Endothelial cell (in vitro differentiated cells): ENCODE measurements around the gene CRB2. TPM values are rescaled to one million over a fixed set of nuclear protein-coding genes. Genes with fewer than 3 reads are reported as not detected.

ENCODE experiments used
- DNase-seq: peaks from one replicate; pipeline ENCODE4 v3.0.0; 2021; ENCODE audit warnings: low spot score
- H3K27ac Mint-ChIP-seq: one replicate; pipeline ENCODE4 v1.8.0; 2021; ENCODE audit warnings: mixed read lengths, inconsistent platforms; ENCODE audit not compliant: unreplicated experiment
- H3K27me3 Mint-ChIP-seq: one replicate; pipeline ENCODE4 v1.8.0; 2021; ENCODE audit warnings: mild to moderate bottlenecking, moderate library complexity, mixed read lengths, inconsistent platforms; ENCODE audit not compliant: unreplicated experiment
- H3K36me3 Mint-ChIP-seq: one replicate; pipeline ENCODE4 v1.8.0; 2021; ENCODE audit warnings: mild to moderate bottlenecking, low read depth, mixed read lengths, inconsistent platforms; ENCODE audit not compliant: unreplicated experiment
- H3K4me1 Mint-ChIP-seq: one replicate; pipeline ENCODE4 v1.8.0; 2021; ENCODE audit warnings: mild to moderate bottlenecking, mixed read lengths, inconsistent platforms; ENCODE audit not compliant: unreplicated experiment
- H3K4me3 Mint-ChIP-seq: one replicate; pipeline ENCODE4 v1.8.0; 2021; ENCODE audit warnings: mild to moderate bottlenecking, mixed read lengths, inconsistent platforms; ENCODE audit not compliant: unreplicated experiment
- H3K9me3 Mint-ChIP-seq: one replicate; pipeline ENCODE4 v1.8.0; 2021; ENCODE audit warnings: mixed read lengths, inconsistent platforms; ENCODE audit not compliant: unreplicated experiment
- CTCF ChIP-seq: fragments of 200-600 bp; sonication (generic); IDR thresholded peaks from one replicate; pipeline ENCODE4 v1.5.0; 2021; ENCODE audit warnings: antibody characterized with exemption; ENCODE audit not compliant: unreplicated experiment
- total RNA-seq: library from RNA; stranded (reverse); fragmentation: NEBNext Ultra II Directional; extraction: Animal tissue kit (Norgen Biotek cat#: 25700); gene quantifications from one replicate; pipeline ENCODE4 v1.2.1, GENCODE V29; 2021; ENCODE audit not compliant: unreplicated experiment

CRB2 gene
- total RNA-seq, 1 donor from 2014 or later = 0.18 TPM

DNA sequence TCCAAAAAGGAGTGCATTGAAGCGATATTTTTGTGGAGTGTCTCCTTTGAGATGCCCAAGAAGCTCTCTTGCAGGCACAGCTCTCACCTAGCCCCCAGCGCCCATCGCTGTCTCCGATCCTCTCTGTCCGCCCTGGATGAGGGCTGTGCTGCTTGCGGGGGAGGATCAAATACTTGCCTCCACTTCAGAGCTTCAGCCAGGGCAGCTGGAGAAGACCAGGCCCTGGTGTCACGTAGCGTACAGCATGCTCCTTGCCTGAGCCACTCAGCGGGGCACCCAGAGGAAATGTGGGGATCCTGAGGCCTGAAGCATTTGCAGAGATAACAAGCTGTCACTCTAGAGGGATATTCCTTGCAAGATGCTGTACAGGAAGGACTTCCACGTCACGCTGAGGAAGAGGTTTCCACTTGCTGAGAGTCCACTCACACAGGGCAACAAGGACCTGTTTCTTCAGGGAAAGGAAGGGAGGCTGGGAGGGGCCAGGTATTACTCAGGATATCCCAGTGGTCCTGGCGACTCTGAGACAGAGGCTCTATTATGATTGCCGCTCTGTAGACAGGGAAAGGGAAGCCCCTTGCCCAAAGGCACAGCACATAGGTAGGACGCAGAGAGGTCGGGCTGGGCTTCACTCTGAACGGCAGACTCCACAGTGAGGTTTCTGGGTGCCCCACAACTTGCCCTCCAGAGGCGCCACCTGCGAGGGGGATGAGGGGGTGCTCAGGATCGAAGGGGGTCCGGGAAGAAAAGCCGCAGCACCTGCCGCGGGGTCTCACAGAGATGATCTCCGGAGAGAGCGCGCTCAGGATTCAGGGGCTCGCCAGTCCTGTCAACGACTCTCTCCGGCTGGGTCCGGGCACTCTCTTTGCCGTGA, 64.0 kb downstream of the CRB2 start:
- Mint-ChIP-seq H3K27ac (no peak overlapping the region), H3K9me3 (no peaks in the 10 kb centered on the region), H3K27me3 (peaks cover 11% of the 10 kb centered on the region), H3K4me1 (peaks cover 5% of the 10 kb centered on the region), H3K36me3 (peaks cover 10% of the 10 kb centered on the region), H3K4me3 (no peak overlapping the region)
- TF ChIP-seq CTCF = no peak
- DNase-seq = no peak

- no peak for DNase-seq
- peaks cover 5% of the 10 kb centered on the region for H3K4me1 Mint-ChIP-seq
Observed at GRCh38 chr9:123420592-123421111, 64.7 kb downstream of the CRB2 start.

GRCh38 chr9:123421186-123421585, 65.2 kb downstream of the CRB2 start:
- peak overlapping the region; percentile 62 for H3K4me3 Mint-ChIP-seq
- peaks cover 10% of the 10 kb centered on the region for H3K36me3 Mint-ChIP-seq
- no peaks in the 10 kb centered on the region for H3K9me3 Mint-ChIP-seq
- no peak overlapping the region for H3K27ac Mint-ChIP-seq
- no peak for TF ChIP-seq CTCF
- peaks cover 5% of the 10 kb centered on the region for H3K4me1 Mint-ChIP-seq
- DNase-seq = no peak
- H3K27me3 Mint-ChIP-seq = peaks cover 13% of the 10 kb centered on the region

More at GRCh38 chr9:123420592-123421111, 64.7 kb downstream of the CRB2 start:
- H3K27me3 Mint-ChIP-seq = peaks cover 12% of the 10 kb centered on the region
- no peaks in the 10 kb centered on the region for H3K9me3 Mint-ChIP-seq
- no peak overlapping the region for H3K27ac Mint-ChIP-seq
- H3K36me3 Mint-ChIP-seq = peaks cover 10% of the 10 kb centered on the region
- H3K4me3 Mint-ChIP-seq = no peak overlapping the region
- no peak for TF ChIP-seq CTCF

GRCh38 chr9:123421801-123422455, 65.9 kb downstream of the CRB2 start:
- Mint-ChIP-seq H3K4me1 (peaks cover 5% of the 10 kb centered on the region), H3K27me3 (peaks cover 13% of the 10 kb centered on the region), H3K9me3 (no peaks in the 10 kb centered on the region), H3K36me3 (peaks cover 10% of the 10 kb centered on the region), H3K27ac (no peak overlapping the region), H3K4me3 (no peak overlapping the region)
- TF ChIP-seq CTCF = no peak
- DNase-seq = no peak
